NCI-H774 (cell line): ENCODE results near the gene STRA6.

Source experiments
- DNase-seq: peaks from one replicate; lab custom pipeline; 2025; lab: John Stamatoyannopoulos, UW

STRA6 gene

DNA sequence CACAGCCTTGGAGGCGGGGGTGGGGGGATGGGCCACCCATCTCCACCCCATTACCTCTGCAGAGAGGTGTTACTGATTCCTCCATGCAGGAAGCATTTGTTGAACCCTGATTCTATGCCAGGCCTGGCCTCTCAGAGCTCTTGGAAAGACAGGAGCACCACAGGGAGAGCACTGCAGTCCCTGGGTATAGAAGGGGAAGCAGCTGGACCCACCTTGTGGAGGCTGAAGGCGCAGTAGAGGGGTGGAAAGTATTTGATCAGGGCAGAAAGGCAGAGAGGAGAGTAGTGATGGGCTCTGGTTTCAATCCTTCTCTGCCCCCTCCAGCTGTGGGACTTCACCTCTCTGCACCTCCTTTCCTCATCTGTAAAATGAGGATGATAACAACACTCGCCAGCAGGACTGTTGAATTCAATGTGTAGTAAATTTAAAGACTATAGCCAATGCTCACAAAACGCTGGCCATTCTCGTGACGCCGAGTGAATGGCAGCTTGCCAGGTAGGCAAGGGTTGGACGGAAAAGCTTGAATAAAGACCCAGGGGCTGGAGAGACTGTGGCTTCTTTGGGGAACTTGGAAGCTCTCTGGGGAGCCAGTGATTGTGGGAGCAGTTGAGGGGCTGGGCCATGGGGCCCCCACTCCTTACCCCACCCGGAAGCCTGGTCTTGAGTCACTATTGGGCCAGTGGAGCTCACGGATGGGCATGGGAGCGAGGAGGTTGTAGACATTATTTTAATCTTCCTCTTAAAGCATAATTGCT lies 25.6 kb upstream of the STRA6 start:
- no peak for DNase-seq

DNA sequence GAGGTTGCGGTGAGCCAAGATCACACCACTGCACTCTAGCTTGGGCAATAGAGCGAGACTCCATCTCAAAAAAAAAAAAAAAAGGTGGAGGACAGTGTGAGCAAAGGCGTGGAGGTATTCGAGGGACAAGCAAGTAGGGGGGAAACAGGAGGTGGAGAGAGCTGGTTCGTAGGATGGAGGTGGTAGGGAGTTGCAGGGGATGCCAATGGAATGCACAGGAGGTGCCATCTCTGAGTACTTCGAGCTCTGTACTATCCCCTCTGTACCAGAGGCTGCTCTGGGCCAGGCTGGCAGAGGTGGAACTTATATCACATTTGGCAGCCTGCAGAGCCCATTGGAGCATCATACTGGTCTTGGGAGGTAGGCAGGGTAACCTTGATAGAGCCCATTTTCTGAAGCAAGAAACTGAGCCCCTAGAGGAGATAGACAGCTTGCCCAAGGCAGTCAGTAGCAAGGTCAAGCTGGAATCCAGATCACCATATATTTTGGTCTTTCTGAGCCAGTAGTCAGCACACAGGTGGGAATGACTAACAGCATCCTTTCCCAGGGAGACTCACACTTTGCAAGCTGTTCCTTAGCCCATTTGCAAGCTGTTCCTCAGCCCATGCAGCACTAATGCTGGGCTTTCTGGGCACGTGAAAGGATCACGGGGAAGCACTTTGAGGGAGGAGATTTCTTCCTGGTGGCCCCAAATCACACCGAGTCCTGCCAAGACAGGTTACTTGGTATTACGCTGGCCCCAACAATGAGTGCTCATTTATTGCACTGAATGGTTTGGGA lies 24.4 kb upstream of the STRA6 start:
- no peak for DNase-seq

DNA sequence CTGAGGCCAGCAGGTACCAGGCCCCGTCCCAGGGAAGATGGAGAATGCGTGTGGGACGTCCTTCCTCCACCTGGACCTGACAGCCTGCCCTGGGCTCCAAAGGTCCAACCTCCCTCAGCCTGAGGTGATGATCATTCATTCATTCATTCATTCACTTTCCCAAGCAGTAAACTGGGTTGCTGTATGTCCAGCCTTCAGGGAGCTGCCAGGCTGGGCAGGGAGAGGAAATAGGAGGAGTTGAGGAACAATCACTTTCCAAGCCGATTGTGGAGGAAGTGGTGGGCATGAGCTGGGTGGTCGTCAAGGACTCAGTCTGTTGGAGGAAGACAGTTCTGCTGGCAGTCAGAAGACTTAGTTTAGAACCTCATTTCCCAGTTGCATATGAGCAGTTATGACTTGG lies 23.3 kb upstream of the STRA6 start:
- DNase-seq: no peak

DNA sequence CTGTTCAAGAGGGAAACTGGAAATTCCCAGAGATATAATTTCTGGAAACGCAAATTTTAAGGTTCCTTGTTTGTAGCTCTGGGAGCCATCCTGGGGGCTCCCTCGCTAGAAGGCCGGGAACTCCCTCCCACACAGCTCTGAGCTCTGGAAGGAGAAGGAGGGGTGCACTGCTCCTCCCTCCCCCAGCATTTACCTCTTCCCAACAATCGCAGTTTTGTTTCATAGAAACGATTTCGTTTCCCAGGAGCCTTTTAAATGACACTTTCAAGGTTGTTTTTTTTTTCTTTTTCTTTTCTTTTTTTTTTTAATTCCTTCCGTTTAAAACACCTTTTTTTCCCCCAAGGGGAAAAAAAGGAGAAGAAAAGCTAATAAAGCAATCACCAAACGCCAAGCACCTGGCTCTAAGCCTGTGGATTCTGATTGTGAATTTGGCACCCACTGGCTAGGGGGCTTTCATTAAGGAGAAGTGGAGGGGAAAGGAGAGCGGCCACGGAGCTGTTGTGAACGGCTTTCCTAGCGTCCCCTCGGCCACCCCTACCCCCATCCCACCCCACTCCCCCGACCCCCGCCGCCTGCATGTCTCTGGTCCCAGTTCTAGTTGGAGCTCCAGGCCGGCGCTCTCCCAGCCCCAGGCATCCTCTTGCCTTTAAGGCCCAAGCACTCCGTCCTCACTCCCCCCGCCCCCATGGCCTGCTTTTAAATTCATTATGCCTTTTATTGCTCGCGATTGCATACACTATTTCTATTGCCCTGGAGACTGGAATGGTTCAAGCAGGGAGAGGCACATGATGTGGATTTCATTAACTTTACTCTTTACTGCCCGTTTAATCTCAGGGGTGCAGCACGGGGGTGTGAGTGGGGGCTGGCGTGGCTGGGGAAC lies 19.9 kb upstream of the STRA6 start:
- no peak for DNase-seq

GRCh38 chr15:74221399-74222239 lies 19.0 kb upstream of the STRA6 start:
- DNase-seq: no peak

GRCh38 chr15:74220475-74221248 lies 18.1 kb upstream of the STRA6 start:
- DNase-seq: no peak

DNA sequence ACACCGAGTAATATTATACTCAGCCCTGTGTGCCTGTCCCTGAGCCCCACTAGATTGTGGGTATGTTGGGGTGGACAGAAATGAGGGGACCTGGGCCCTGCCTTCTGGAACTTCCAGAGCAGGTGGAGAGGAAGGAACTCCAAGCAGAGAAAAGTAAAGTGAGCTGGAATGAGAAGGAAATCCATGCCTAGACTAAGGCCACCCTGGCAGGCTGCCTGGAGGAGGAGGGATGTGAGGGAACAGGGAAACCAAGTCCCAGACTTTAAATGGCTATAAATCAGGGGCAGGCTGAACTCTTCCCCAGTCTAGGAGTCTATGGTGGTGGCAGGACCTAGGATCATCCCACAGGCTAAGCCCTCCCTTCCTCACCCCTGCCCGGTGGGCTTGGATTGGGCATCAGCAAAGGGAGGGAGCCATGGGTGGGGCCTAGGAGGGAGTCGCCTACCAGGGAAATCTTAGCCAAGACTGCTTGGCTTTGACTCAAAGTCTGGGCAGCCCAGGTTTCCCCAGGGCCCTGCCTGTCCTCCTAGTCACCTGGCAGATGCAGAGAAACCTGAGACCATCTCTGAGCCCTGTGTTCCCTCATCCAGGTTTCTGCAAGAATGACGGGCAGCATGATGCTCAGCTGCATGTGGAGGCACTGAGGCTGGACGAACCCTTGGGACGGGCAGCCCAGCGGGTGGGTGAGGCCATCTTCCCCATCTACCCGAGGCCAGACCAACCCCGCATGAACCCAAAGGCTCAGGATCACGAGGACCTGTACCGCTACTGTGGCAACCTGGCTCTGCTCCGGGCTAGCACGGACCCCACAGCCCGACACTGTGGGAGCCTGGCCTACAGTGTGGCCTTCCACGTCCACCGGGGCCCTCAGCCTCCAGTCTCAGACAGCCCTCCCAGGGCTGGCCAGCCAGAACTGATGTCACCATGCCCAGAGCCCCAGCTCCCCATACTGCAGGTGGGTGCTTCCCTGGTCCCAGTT lies 15.6 kb upstream of the STRA6 start:
- no peak for DNase-seq

DNA sequence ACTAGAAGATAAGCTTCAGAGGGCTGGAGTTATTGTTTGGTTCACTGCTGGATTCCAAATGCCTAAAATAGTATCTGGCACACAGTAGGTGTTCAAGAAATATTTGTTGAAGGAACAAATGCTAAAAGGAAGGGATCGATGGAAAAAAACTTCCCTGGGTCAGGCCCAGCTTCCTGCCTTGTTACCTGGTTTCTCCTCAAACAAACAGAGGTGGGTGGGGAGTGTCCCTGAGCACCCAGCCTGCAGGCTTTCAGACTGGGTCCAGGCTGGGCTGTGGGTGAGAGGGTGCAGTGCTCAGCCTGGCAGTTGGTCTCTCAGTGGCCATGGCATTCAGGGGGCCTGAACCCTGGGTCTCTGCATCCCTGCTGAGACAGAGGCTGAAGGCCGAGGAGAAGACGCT lies 14.4 kb upstream of the STRA6 start:
- no peak for DNase-seq

GRCh38 chr15:74215958-74216357 lies 13.4 kb upstream of the STRA6 start:
- DNase-seq: no peak

DNA sequence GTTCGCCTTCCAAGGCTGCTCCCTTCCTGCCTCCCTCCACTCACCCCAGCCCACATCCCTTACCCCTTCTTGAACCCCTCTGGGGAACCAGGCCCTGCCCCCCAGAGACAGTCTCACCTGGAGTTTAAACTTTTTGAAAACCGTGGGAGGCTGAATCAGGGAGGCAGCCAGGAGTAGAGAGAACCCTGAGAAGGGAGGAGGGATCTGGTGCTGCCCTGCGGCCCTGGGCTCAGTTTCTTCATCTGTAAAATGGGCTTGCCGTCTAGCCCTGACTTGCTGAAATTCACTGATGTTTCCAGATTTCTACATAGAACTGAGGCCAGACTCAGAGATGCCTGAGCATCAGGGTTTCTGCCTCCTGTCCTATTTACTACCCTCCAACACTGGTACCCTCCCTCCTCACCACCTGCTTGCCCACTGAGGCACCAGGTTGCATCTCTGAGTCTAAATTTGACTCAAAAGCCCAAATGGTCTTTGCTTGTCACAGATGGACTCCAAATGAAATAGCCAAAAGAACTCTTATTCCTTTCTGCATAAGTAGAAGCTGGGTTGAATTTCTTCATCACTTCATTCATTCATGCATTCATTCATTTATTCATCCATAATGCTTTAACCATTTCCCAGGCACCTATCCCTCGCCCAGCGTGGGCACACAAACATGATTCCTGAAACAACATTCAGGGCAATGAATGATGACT lies 11.9 kb upstream of the STRA6 start:
- DNase-seq: no peak

DNA sequence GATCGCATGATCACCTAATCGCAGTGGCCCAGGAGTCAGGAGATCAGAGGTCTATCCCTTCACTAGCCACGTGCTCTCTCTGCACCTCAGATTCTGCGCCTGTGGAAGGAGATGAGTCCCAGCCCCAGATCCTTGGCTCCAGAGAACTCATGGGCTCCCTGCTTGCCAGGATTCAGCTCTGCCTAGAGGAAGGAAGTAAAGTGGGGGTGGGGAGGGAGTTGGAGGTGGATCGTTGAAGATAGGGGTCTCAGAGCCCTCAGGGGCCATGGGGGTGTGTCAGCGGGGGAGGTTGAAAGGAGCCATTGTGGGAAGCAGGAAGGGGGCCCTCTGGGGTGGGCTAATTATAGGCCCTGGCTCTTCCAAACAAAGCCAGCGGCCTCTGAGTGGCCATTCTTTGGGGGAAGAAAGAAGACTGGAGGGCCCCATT lies 11.3 kb upstream of the STRA6 start:
- DNase-seq: no peak

DNA sequence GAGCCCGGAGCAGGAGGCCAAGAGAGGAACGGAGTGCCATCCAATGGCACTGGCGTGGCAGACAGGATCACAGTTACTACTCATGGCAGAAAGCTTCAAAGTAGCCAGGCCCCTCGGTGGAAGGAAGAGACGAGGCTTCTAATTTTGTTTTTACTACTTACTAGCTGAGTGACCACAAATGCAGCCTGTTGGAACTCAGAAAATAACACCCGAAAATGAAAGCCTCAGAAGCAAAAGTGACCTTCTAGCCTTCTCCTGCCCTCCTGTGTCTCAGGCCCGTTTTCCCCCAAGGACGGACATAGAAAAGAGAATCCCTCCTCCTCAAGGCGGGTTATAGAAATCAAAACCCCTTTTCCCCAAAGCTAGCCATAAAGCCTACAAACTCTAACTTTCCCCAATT lies 9.9 kb upstream of the STRA6 start:
- no peak for DNase-seq

DNA sequence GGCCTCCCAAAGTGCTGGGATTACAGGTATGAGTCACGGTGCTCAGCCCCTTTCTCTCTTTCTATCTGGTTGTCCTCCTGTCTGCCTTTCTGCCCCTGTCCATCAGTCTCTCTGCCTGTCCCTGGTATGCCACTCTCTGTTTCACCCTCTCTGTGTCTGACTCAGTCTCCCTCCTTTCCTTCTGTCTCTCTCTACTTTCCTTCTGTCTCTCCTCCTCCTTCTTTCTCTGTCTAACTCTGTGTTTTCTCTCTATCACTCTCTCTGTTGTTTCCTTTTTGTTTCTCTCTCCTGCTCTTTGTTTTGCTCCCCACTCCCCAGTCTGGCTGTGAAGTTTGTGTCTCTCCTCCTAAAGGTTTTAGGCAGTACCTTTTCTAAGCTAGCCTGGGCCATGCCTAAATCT lies 9.1 kb upstream of the STRA6 start:
- no peak for DNase-seq

GRCh38 chr15:74210729-74211128 lies 8.1 kb upstream of the STRA6 start:
- DNase-seq: no peak

GRCh38 chr15:74209997-74210671 lies 7.5 kb upstream of the STRA6 start:
- DNase-seq: no peak

DNA sequence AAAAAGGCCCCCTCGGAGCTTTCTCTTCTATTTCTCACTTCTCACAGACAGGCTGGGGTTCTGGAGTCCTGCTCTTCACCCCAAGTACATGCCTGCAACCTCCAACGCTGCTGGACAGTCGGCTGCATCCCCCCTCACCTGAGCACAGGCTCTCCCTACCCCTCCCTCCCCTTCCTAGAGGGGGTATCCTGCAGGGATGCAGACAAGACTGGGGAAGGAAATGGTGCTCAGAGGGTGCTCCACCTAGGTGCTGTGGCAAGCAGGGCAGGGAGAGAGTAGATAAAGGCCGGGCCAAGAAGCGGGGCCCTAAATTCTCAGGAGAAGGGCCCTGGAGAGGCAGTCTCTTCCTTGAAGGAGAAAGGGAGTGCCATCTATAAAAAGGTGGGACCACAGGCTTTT lies 7.0 kb upstream of the STRA6 start:
- DNase-seq: no peak

DNA sequence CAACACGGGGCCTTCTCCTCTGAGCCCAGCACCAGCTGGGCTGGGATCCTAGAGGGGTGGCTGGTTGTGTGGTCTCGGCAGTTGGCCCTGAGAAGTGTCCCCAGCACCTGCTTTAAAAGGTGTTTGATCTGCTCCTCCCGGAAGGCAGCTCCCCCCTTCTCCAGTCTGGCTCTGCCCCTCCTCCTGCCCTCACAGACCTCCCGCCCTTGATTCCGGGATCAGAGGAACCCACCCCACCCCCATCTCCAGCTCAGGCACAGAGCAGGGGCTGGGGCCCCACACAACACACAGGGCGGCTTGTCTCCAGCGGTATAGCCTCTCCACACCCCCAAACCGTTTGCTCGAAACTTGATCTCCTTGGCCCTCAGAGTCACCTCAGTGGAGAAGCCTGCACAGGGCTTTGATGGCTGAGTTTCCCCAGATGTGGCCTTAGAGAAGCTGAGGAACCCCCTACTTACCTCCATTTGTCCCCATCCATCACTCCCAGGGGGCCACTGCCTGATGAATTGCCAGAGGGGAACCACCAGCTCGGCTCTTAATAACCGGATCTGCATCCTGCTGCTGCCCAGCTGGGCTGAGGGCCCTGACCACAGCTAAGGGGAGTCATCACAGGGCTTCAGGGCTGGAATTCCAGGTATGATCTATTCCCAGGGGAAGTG lies 6.4 kb upstream of the STRA6 start:
- DNase-seq: no peak

- no peak for DNase-seq
These were observed 5.9 kb upstream of the STRA6 start for GRCh38 chr15:74208496-74208895.
